Left lung (tissue), 10 donors: ENCODE measurements around the gene FN1. TPM values are rescaled to one million over a fixed set of nuclear protein-coding genes. Genes with fewer than 3 reads are reported as not detected.

Experiments
- ATAC-seq: fragments of 200-7000 bp; cut with Tn5 transposase; one replicate; pipeline ENCODE4 v1.9.1; 2020; ENCODE audit warnings: moderate library complexity
- DNase-seq, 4 donors: peaks; one replicate each; pipeline ENCODE4 v3.0.0-alpha.2; 2013 to 2020
- H3K27ac ChIP-seq, 2 donors: fragments of 200-600 bp; sonication (generic) in 1 of 2; one replicate each; pipeline versions ENCODE4 v1.5.0 to v1.8.0; 2020 to 2021
- H3K27me3 ChIP-seq, 2 donors: fragments of 200-600 bp; sonication (generic) in 1 of 2; one replicate each; pipeline versions ENCODE4 v1.5.0 to v1.8.0; 2020 to 2021
- H3K36me3 ChIP-seq, 2 donors: fragments of 200-600 bp; sonication (generic) in 1 of 2; one replicate each; pipeline versions ENCODE4 v1.5.0 to v1.8.0; 2020 to 2021
- H3K4me1 ChIP-seq, 2 donors: fragments of 200-600 bp; one replicate each; pipeline ENCODE4 v1.8.0; 2021
- H3K4me3 ChIP-seq, 2 donors: fragments of 200-600 bp; sonication (generic) in 1 of 2; one replicate each; pipeline versions ENCODE4 v1.5.0 to v1.8.0; 2020 to 2021; ENCODE audit warnings: mild to moderate bottlenecking in 1 of 2
- H3K9me3 ChIP-seq, 2 donors: fragments of 200-600 bp; sonication (generic) in 1 of 2; one replicate each; pipeline versions ENCODE4 v1.5.0 to v1.8.0; 2020 to 2021
- intact Hi-C, 2 donors: fragments of 100-400 bp; cut with DNase I; formaldehyde crosslinking; loops; one replicate each; pipeline versions ENCODE4 v1.11.2 to v1.14.2; 2022
- polyA plus RNA-seq, 6 donors: library from polyadenylated mRNA; unstranded; fragments of 120-200 nt; gene quantifications; one replicate each; pipeline ENCODE4 v1.2.1, GENCODE V29; 2013; ENCODE audit not compliant: insufficient read length in 6 of 6
- total RNA-seq, 2 donors: library from RNA; stranded (reverse); fragmentation: NEBNext Ultra II Directional; extraction: Animal tissue kit (Norgen Biotek cat#: 25700); gene quantifications; one replicate each; pipeline ENCODE4 v1.2.1, GENCODE V29; 2021
- TF ChIP-seq, protein P1 (sequence below), 2 donors: fragments of 200-600 bp; sonication (generic) in 1 of 2; IDR thresholded peaks; one replicate each; pipeline versions ENCODE4 v1.5.0 to v1.8.0; 2021; ENCODE audit warnings: antibody characterized with exemption in 2 of 2
- donor health status: DM: no; HTN: yes; CAD: no.
- donor health status: DM: no; HTN: no; CAD: no.

The FN1 gene
- total and polyA plus RNA-seq, 8 donors: 1,663 to 3,073 (median 1,855) TPM

GRCh38 chr2:215320679-215321078, 115.2 kb downstream of the FN1 start:
- no peaks in the 10 kb centered on the region for H3K27me3 ChIP-seq
- peaks cover 0 to 61% of the 10 kb centered on the region in 2 donors for H3K36me3 ChIP-seq
- intact Hi-C loops: no loop called here
- TF ChIP-seq, protein P1, sequence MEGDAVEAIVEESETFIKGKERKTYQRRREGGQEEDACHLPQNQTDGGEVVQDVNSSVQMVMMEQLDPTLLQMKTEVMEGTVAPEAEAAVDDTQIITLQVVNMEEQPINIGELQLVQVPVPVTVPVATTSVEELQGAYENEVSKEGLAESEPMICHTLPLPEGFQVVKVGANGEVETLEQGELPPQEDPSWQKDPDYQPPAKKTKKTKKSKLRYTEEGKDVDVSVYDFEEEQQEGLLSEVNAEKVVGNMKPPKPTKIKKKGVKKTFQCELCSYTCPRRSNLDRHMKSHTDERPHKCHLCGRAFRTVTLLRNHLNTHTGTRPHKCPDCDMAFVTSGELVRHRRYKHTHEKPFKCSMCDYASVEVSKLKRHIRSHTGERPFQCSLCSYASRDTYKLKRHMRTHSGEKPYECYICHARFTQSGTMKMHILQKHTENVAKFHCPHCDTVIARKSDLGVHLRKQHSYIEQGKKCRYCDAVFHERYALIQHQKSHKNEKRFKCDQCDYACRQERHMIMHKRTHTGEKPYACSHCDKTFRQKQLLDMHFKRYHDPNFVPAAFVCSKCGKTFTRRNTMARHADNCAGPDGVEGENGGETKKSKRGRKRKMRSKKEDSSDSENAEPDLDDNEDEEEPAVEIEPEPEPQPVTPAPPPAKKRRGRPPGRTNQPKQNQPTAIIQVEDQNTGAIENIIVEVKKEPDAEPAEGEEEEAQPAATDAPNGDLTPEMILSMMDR (IDR thresholded peaks at IDR 0.05): no peak
- no peak overlapping the region for H3K27ac ChIP-seq
- H3K4me1 ChIP-seq: no peaks in the 10 kb centered on the region
- no peaks in the 10 kb centered on the region for H3K9me3 ChIP-seq
- no peak for DNase-seq
- H3K4me3 ChIP-seq: no peak overlapping the region
- ATAC-seq: no peak

DNA sequence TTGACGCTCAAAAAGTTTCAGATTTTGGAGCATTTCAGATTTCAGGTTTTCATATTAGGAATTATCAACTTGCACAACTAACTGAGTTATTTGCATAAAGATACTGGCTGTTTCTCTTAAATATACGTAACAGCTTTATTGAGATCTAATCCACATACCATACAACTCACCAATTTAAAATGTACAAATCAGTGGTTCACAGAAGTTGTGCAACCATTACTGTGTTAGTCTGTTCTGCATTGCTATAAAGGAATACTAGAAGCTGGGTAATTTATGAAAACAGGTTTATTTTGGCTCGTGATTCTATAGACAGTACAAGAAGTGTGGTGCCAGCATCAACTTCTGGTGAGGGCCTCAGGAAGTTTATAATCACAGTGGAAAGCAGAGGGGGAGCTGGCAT, 115.8 kb downstream of the FN1 start:
- DNase-seq (no peak), ATAC-seq (no peak)
- TF ChIP-seq, protein P1 (IDR thresholded peaks at IDR 0.05): no peak
- intact Hi-C loops: no loop called here
- Histone ChIP-seq H3K27me3 (no peaks in the 10 kb centered on the region), H3K9me3 (no peaks in the 10 kb centered on the region), H3K4me1 (peaks cover 0 to 2% of the 10 kb centered on the region in 2 donors), H3K36me3 (peaks cover 0 to 56% of the 10 kb centered on the region in 2 donors), H3K4me3 (no peak overlapping the region), H3K27ac (no peak overlapping the region)

- intact Hi-C loops: no loop called here
- peaks cover 0 to 5% of the 10 kb centered on the region in 2 donors for H3K4me1 ChIP-seq
- peaks cover 0 to 60% of the 10 kb centered on the region in 2 donors for H3K36me3 ChIP-seq
- ATAC-seq (no peak), DNase-seq (no peak)
- no peak overlapping the region for H3K4me3 ChIP-seq
- no peak overlapping the region for H3K27ac ChIP-seq
- H3K9me3 ChIP-seq: no peaks in the 10 kb centered on the region
- H3K27me3 ChIP-seq: no peaks in the 10 kb centered on the region
- TF ChIP-seq, protein P1 (IDR thresholded peaks at IDR 0.05): no peak
These were observed 116.4 kb downstream of the FN1 start for GRCh38 chr2:215319500-215319899.

DNA sequence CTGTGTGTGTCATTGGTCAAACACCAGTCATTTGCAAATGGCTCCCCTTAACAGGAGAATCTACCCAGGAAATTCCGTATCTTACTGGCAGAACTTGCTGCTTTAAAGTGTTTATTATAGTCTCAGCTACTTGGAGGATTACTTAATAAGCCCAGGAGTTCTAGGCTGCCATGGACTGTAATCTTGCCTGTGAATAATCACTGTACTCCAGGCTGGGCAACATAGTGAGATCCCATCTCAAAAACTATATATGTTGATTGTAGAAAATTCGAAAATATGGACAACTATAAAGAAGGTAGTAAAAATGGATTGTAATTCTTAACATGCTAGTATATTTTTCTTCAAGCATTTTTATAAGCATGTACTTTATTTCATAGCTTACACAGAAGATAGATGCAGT, 119.5 kb downstream of the FN1 start:
- Histone ChIP-seq H3K27ac (no peak overlapping the region), H3K4me3 (no peak overlapping the region), H3K36me3 (peaks cover 0 to 35% of the 10 kb centered on the region in 2 donors), H3K4me1 (peaks cover 5 to 18% of the 10 kb centered on the region in 2 donors), H3K27me3 (peaks cover 0 to 8% of the 10 kb centered on the region in 2 donors), H3K9me3 (no peaks in the 10 kb centered on the region)
- TF ChIP-seq, protein P1 (IDR thresholded peaks at IDR 0.05): no peak
- intact Hi-C loops: no loop called here
- ATAC-seq: no peak
- DNase-seq: no peak

GRCh38 chr2:215315301-215315700, 120.6 kb downstream of the FN1 start:
- TF ChIP-seq, protein P1 (IDR thresholded peaks at IDR 0.05): no peak
- DNase-seq: no peak
- Histone ChIP-seq H3K27ac (no peak overlapping the region), H3K36me3 (peaks cover 0 to 27% of the 10 kb centered on the region in 2 donors), H3K27me3 (peaks cover 0 to 8% of the 10 kb centered on the region in 2 donors), H3K4me1 (peaks cover 8 to 18% of the 10 kb centered on the region in 2 donors), H3K4me3 (no peak overlapping the region), H3K9me3 (no peaks in the 10 kb centered on the region)
- ATAC-seq: no peak
- intact Hi-C loops: no loop called here
